Measurements from ENCODE around the gene CACNA2D1. TPM values are rescaled to one million over a fixed set of nuclear protein-coding genes. Genes with fewer than 3 reads are reported as not detected.

CACNA2D1 gene
- polyA plus RNA-seq, 1 donor = 11.4 TPM

GRCh38 chr7:82414389-82414788 lies 29.2 kb downstream of the CACNA2D1 start:
- no peak overlapping the region for H3K4me3 ChIP-seq (ENCODE audit: low read length)
- DNase-seq = no peak
- no peak overlapping the region for H3K27ac ChIP-seq (ENCODE audit: low read length)
- no peaks in the 10 kb centered on the region for H3K9me3 ChIP-seq (ENCODE audit: control insufficient read depth, low read depth, low read length)
- WGBS (ENCODE audit: insufficient coverage, low lambda C conversion rate) = no CpG with 5 or more reads among the region's 3 CpGs
- H3K36me3 ChIP-seq (ENCODE audit: control insufficient read depth, insufficient read depth, low read length) = no peaks in the 10 kb centered on the region
- H3K4me1 ChIP-seq (ENCODE audit: control insufficient read depth, insufficient read depth, low read length) = no peaks in the 10 kb centered on the region
- H3K27me3 ChIP-seq (ENCODE audit: control insufficient read depth, insufficient read depth, low read length) = no peaks in the 10 kb centered on the region

- H3K27ac ChIP-seq (ENCODE audit: low read length) = no peak overlapping the region
- H3K36me3 ChIP-seq (ENCODE audit: control insufficient read depth, insufficient read depth, low read length) = no peaks in the 10 kb centered on the region
- DNase-seq = no peak
- H3K27me3 ChIP-seq (ENCODE audit: control insufficient read depth, insufficient read depth, low read length) = no peaks in the 10 kb centered on the region
- H3K4me1 ChIP-seq (ENCODE audit: control insufficient read depth, insufficient read depth, low read length) = no peaks in the 10 kb centered on the region
- H3K9me3 ChIP-seq (ENCODE audit: control insufficient read depth, low read depth, low read length) = no peaks in the 10 kb centered on the region
- no peak overlapping the region for H3K4me3 ChIP-seq (ENCODE audit: low read length)
Measured at GRCh38 chr7:82413237-82413636, 30.3 kb downstream of the CACNA2D1 start.

DNA sequence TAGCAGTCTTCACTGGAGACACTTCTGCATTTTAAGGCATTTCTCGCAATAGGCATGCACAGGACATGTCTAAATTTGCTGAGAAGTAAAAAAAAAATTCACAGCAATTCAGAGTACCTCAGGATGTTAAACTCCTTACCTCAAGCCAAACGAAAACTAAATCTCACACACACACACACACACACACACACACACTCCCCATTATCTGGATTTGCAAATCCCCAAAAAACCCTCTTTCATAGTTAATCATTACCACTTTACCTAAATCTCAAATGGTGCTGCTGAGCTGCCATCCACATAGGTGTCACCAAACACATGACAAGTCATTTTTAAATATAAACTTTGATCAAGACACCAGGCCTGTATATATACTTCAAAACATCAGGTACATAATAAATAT lies 31.8 kb downstream of the CACNA2D1 start:
- H3K9me3 ChIP-seq (ENCODE audit: control insufficient read depth, low read depth, low read length) = no peaks in the 10 kb centered on the region
- no CpG with 5 or more reads among the region's 2 CpGs for WGBS (ENCODE audit: insufficient coverage, low lambda C conversion rate)
- H3K4me1 ChIP-seq (ENCODE audit: control insufficient read depth, insufficient read depth, low read length) = no peaks in the 10 kb centered on the region
- no peak overlapping the region for H3K27ac ChIP-seq (ENCODE audit: low read length)
- H3K36me3 ChIP-seq (ENCODE audit: control insufficient read depth, insufficient read depth, low read length) = no peaks in the 10 kb centered on the region
- no peak overlapping the region for H3K4me3 ChIP-seq (ENCODE audit: low read length)
- DNase-seq = no peak
- H3K27me3 ChIP-seq (ENCODE audit: control insufficient read depth, insufficient read depth, low read length) = no peaks in the 10 kb centered on the region

GRCh38 chr7:82410461-82410860 lies 33.1 kb downstream of the CACNA2D1 start:
- H3K4me1 ChIP-seq (ENCODE audit: control insufficient read depth, insufficient read depth, low read length) = no peaks in the 10 kb centered on the region
- 100% methylated on average over 1 of the region's 10 CpGs for WGBS (ENCODE audit: insufficient coverage, low lambda C conversion rate)
- DNase-seq = no peak
- no peaks in the 10 kb centered on the region for H3K27me3 ChIP-seq (ENCODE audit: control insufficient read depth, insufficient read depth, low read length)
- no peaks in the 10 kb centered on the region for H3K36me3 ChIP-seq (ENCODE audit: control insufficient read depth, insufficient read depth, low read length)
- H3K27ac ChIP-seq (ENCODE audit: low read length) = no peak overlapping the region
- no peak overlapping the region for H3K4me3 ChIP-seq (ENCODE audit: low read length)
- H3K9me3 ChIP-seq (ENCODE audit: control insufficient read depth, low read depth, low read length) = no peaks in the 10 kb centered on the region

GRCh38 chr7:82406937-82407336 lies 36.6 kb downstream of the CACNA2D1 start:
- WGBS (ENCODE audit: insufficient coverage, low lambda C conversion rate) = no CpG with 5 or more reads among the region's 1 CpG

DNA sequence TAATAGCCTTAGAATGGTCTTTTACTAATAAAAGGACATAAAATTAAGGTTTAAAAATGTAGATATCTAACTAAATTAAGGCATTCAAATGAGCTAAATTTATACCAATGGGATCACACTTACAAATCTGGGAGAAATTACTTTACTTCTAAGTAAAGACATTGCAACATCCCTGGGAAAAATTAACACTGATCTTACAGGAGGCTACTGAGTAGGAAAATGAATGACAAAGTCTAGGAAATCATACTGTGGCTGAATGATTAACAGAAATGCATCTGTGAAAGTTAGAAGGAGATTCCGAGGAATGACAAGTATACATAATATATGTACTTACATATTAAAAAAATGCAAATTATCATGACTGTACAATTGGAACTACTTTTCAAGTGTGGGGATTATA lies 38.3 kb downstream of the CACNA2D1 start:
- H3K27me3 ChIP-seq (ENCODE audit: control insufficient read depth, insufficient read depth, low read length) = no peaks in the 10 kb centered on the region
- DNase-seq = no peak
- no peak overlapping the region for H3K27ac ChIP-seq (ENCODE audit: low read length)
- H3K36me3 ChIP-seq (ENCODE audit: control insufficient read depth, insufficient read depth, low read length) = no peaks in the 10 kb centered on the region
- no peaks in the 10 kb centered on the region for H3K4me1 ChIP-seq (ENCODE audit: control insufficient read depth, insufficient read depth, low read length)
- WGBS (ENCODE audit: insufficient coverage, low lambda C conversion rate) = 80% methylated on average over 1 of the region's 1 CpG
- no peak overlapping the region for H3K4me3 ChIP-seq (ENCODE audit: low read length)
- H3K9me3 ChIP-seq (ENCODE audit: control insufficient read depth, low read depth, low read length) = no peaks in the 10 kb centered on the region

More at GRCh38 chr7:82406937-82407336, 36.6 kb downstream of the CACNA2D1 start:
- DNase-seq = no peak
- Histone ChIP-seq H3K4me1 (ENCODE audit: control insufficient read depth, insufficient read depth, low read length) (no peaks in the 10 kb centered on the region), H3K4me3 (ENCODE audit: low read length) (no peak overlapping the region), H3K27me3 (ENCODE audit: control insufficient read depth, insufficient read depth, low read length) (no peaks in the 10 kb centered on the region), H3K27ac (ENCODE audit: low read length) (no peak overlapping the region), H3K9me3 (ENCODE audit: control insufficient read depth, low read depth, low read length) (no peaks in the 10 kb centered on the region), H3K36me3 (ENCODE audit: control insufficient read depth, insufficient read depth, low read length) (no peaks in the 10 kb centered on the region)

DNA sequence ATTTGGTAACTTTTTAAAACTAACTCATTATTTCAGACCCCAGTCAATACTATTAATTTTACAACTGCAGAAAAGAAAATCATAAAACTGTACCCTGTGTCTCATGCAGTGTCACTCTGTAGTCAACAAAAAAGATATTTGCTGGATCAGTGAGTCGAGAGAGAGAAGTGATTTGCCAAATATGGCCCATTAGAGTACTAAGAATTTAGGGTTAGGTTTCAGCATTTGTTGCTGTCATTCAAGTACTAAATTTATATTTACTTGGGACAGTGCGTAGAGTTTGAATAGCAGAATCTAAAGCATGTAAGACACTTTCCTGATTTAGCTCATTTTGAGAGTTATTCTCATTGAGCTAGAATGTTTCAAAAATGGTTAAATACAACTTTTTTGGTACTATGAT lies 38.9 kb downstream of the CACNA2D1 start:
- Histone ChIP-seq H3K9me3 (ENCODE audit: control insufficient read depth, low read depth, low read length) (no peaks in the 10 kb centered on the region), H3K27ac (ENCODE audit: low read length) (no peak overlapping the region), H3K27me3 (ENCODE audit: control insufficient read depth, insufficient read depth, low read length) (no peaks in the 10 kb centered on the region), H3K4me1 (ENCODE audit: control insufficient read depth, insufficient read depth, low read length) (no peaks in the 10 kb centered on the region), H3K36me3 (ENCODE audit: control insufficient read depth, insufficient read depth, low read length) (no peaks in the 10 kb centered on the region), H3K4me3 (ENCODE audit: low read length) (no peak overlapping the region)
- 88% methylated on average over 1 of the region's 2 CpGs for WGBS (ENCODE audit: insufficient coverage, low lambda C conversion rate)
- no peak for DNase-seq

DNA sequence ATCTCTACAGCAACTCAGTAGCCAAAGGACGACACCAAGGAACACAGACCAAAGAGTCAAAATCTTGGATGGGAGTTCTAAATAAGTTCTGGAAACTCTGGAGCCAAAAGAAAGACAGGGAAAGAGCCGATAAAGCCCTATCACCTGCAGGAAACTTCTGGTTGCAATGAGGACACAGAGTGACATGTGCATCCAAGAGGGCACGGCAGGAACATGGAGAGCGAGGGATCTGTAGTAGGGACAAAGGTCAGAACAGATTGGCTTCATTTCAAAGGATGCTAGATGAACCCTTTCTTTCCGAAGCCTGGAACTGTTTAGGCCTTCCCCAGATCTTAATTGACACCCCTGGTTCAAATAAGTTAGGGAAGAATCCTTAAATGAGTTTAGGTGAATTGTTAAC lies 39.5 kb downstream of the CACNA2D1 start:
- Histone ChIP-seq H3K4me3 (ENCODE audit: low read length) (no peak overlapping the region), H3K4me1 (ENCODE audit: control insufficient read depth, insufficient read depth, low read length) (no peaks in the 10 kb centered on the region), H3K36me3 (ENCODE audit: control insufficient read depth, insufficient read depth, low read length) (no peaks in the 10 kb centered on the region), H3K9me3 (ENCODE audit: control insufficient read depth, low read depth, low read length) (no peaks in the 10 kb centered on the region), H3K27me3 (ENCODE audit: control insufficient read depth, insufficient read depth, low read length) (no peaks in the 10 kb centered on the region), H3K27ac (ENCODE audit: low read length) (no peak overlapping the region)
- DNase-seq = peak in 1 of 2 donors; percentile 7
- no CpG with 5 or more reads among the region's 5 CpGs for WGBS (ENCODE audit: insufficient coverage, low lambda C conversion rate)

DNA sequence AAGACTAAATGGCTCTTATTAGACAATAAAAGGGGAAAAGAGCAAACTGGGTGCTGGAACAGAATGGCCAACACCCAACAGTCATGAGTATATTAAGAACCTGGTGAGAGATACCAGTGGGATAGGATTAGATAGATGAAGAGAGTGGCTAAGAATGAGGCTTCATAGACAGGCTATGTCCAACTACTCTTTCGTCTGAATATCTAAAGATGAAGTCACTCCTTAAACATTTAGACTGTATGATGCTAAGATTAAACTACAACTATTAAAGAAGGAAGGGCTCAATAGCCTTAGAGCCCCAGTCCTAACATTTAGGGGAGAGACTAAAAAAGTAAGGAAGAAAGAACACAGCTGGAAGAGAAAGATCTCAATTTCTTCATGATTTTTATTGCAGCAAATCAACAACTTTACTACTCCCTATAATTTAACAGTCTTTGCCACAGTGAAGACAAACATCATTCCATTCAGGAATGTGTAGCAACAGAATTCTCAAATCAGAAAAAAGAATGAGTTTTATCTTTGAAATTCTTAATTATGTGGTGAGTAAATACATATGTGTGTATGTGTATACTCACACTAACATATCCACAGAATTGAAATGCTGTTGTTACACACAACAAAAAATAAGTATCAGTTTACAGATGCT lies 45.6 kb downstream of the CACNA2D1 start:
- Histone ChIP-seq H3K9me3 (ENCODE audit: control insufficient read depth, low read depth, low read length) (no peaks in the 10 kb centered on the region), H3K27ac (ENCODE audit: low read length) (no peak overlapping the region), H3K27me3 (ENCODE audit: control insufficient read depth, insufficient read depth, low read length) (no peaks in the 10 kb centered on the region), H3K4me3 (ENCODE audit: low read length) (no peak overlapping the region), H3K4me1 (ENCODE audit: control insufficient read depth, insufficient read depth, low read length) (no peaks in the 10 kb centered on the region), H3K36me3 (ENCODE audit: control insufficient read depth, insufficient read depth, low read length) (no peaks in the 10 kb centered on the region)
- WGBS (ENCODE audit: insufficient coverage, low lambda C conversion rate) = 40% methylated on average over 1 of the region's 1 CpG
- no peak for DNase-seq

DNA sequence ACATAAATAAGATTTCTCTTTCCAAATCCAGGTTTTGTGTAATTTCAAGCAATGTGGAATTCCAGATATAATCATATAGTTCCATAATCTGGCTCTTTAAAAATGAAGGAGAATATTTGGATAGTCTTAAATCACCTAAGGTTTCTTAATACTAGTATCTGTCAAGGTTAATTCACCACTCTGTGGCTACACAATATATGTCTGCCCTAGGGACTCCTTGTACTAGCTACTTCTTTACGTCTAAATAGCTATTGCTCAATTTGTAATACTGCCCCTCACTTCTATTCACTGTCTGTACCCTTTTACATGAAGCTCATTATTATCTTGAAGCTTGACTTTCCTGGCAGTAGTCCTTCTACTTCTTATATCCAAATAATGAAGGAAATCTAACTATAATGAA lies 47.2 kb downstream of the CACNA2D1 start:
- no peak for DNase-seq
- H3K36me3 ChIP-seq (ENCODE audit: control insufficient read depth, insufficient read depth, low read length) = no peaks in the 10 kb centered on the region
- H3K27ac ChIP-seq (ENCODE audit: low read length) = no peak overlapping the region
- no peaks in the 10 kb centered on the region for H3K4me1 ChIP-seq (ENCODE audit: control insufficient read depth, insufficient read depth, low read length)
- no peaks in the 10 kb centered on the region for H3K27me3 ChIP-seq (ENCODE audit: control insufficient read depth, insufficient read depth, low read length)
- no peak overlapping the region for H3K4me3 ChIP-seq (ENCODE audit: low read length)
- 100% methylated on average over 1 of the region's 1 CpG for WGBS (ENCODE audit: insufficient coverage, low lambda C conversion rate)
- H3K9me3 ChIP-seq (ENCODE audit: control insufficient read depth, low read depth, low read length) = no peaks in the 10 kb centered on the region

DNA sequence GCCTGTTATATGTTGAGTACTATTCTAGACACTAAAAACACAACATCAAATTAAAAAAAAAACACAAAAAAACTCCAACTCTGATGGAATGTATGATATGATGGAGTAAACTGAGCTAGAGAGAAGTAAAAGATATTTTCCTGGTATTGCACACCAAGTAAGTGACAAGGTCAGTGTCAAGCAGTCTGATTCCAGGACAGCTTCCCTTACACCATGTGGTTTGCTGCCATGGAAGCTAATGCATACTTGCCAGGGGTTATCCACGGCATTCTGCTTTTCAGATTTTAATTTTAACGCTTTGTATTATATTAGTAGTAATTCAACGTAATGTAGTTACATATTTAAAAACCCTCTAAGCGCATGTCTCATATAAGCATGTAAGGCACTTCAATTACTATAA lies 48.4 kb downstream of the CACNA2D1 start:
- H3K36me3 ChIP-seq (ENCODE audit: control insufficient read depth, insufficient read depth, low read length) = no peaks in the 10 kb centered on the region
- no peaks in the 10 kb centered on the region for H3K27me3 ChIP-seq (ENCODE audit: control insufficient read depth, insufficient read depth, low read length)
- no peak overlapping the region for H3K27ac ChIP-seq (ENCODE audit: low read length)
- DNase-seq = no peak
- WGBS (ENCODE audit: insufficient coverage, low lambda C conversion rate) = 100% methylated on average over 1 of the region's 4 CpGs
- H3K4me1 ChIP-seq (ENCODE audit: control insufficient read depth, insufficient read depth, low read length) = no peaks in the 10 kb centered on the region
- no peaks in the 10 kb centered on the region for H3K9me3 ChIP-seq (ENCODE audit: control insufficient read depth, low read depth, low read length)
- no peak overlapping the region for H3K4me3 ChIP-seq (ENCODE audit: low read length)

Data from large intestine (tissue), 3 donors.